HL-60/S4 (cell line): ENCODE results near the gene TAC4.
"Not testable (repeated sequence)": the region's sequence is repeated elsewhere in the genome, so short reads cannot be mapped to it uniquely, and the experiment has no call there.

Source experiments
- in situ Hi-C: fragments of 300-500 bp; cut with MboI; formaldehyde crosslinking; loops from 2 replicates; pipeline ENCODE4 v1.14.3; 2022; ENCODE audit warnings: low sequenced_read_pairs

The TAC4 gene

GRCh38 chr17:49846938-49847712, 744 bp downstream of the TAC4 start:
- in situ Hi-C loops: loop anchor here (5.0 to 10.0 kb wide), 2 partner anchors 142 to 280 kb away; partner anchors contain the start of gene SLC35B1

DNA sequence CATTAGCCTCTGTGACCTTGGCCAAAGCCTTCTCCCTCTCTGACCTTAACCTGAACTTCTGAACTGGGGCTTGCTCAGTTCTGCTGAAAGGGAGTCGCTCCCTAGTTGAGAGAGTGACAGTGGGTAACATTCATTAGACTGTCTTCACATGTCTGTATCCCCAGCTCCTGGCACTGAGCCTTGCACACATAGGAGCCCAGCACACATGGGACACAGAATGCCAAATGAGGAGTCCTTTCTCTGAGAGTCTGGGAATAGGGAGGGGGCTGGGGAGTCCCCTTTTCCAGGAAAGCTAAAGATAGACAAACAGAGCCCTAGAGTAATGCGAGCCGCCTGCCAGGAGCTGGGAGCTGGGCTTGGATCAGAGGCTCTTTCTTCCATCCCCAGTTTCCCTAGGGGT, 2.5 kb downstream of the TAC4 start:
- in situ Hi-C loops: loop anchor here (5.0 to 10.0 kb wide), 2 partner anchors 141 to 278 kb away; partner anchors contain the start of gene SLC35B1

GRCh38 chr17:49843774-49844350, 4.0 kb downstream of the TAC4 start:
- in situ Hi-C loops: loop anchor here (10.0 kb wide), 1 partner anchor 139 kb away; the partner anchor contains the start of gene SLC35B1

DNA sequence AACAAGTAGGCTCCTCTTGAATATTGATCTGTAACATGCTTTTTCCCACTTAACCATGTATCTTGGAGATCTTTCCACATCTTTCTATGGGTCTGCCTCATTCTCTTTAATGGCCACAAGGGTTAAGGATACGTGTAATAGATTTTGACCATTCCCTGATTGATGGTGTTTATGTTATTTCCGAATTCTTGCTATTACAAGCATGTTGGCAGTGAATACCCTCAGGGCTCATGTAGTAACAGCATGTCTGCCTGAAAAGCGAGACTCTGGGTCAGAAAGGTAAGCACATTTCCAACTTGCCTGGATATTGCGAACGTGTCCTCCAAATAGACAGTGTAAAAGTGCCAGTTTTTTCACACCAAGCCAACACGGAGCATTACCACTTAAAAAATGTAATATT, 5.0 kb downstream of the TAC4 start:
- in situ Hi-C loops: loop anchor here (10.0 kb wide), 1 partner anchor 138 kb away; the partner anchor contains the start of gene SLC35B1

DNA sequence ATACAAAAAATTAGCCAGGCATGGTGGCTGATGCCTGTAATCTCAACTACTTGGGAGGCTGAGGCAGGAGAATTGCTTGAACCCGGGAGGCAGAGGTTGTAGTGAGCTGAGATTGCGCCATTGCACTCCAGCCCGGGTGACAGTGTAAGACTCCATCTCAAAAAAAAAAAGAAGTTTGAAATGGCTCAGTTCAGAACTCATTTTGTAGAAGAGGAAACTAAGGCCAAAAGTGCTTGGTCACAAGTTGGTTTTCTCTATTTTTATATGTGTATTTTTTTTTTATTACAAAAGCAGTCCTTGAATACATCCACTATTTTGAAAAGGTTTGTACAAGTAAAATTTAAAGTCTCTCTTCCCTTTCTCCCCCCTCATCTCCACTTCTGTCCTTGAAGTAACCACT, 5.5 kb downstream of the TAC4 start:
- in situ Hi-C loops: loop anchor here (10.0 kb wide), 1 partner anchor 138 kb away; the partner anchor contains the start of gene SLC35B1

DNA sequence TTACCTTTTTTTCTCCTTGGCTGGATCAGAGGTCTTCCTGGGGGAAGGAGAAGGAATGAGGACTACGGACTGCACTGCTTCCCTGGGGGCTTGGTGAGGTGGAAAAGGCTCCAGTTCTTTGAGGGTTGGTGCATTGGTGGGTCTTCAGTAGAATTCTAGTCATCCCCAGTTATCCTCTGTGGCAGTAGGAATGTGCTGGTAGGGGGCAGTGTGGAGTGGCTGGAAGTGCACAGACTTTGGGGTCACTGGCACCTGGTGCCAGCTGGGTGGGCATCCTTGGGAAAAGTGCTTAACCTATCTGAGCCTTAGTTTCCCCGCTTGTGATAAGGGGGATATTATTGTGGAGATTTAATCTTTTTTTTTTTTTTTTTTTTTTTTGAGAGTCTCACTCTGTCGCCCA, 6.3 kb downstream of the TAC4 start:
- in situ Hi-C loops: loop anchor here (10.0 kb wide), 1 partner anchor 137 kb away; the partner anchor contains the start of gene SLC35B1

- in situ Hi-C loops: no loop called here
Observed at GRCh38 chr17:49839455-49839854, 8.4 kb downstream of the TAC4 start.

DNA sequence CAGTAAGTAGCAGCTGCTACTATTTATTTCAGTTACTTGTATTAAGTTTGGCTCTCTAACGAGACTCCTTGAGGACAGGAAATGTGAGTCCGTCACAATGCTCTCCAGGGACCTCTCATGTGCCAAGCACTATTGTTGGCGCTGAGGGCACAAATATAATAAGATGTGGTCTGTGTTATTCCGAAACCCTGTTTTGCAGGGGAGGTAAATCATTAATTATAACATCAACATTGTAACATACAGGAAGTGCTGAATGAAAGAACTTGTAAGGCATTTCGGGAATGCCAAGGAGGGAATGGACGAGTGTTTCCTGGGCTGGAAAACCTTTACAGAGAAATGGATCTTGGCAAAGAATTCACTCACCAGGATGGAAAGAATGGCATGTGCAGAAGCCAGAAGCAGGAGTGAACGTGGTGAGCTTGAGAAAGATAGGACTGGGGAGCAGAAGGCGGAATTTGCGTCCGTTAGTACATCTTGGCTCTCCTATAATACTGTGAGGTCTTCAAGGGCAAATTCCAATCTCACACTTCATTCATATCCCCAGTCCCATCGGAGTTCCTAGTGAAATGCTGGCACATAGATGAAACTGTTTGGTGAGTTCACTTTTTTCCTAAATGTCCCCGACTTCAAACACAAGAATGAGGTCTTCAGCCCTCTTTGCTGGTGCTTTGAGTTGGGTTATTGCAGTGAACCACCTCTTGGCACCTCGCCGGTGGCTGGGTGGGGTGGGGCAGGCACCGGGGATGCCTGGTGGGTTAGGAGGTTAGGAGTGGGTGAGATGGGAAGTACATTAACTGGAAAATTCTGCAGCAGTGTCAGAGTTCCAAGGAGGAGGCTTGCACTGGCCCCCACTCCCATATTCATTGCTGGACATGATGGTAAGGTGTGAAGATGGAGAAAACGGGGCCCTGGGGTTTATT, 11.5 kb downstream of the TAC4 start:
- in situ Hi-C loops: no loop called here

GRCh38 chr17:49835472-49835871, 12.4 kb downstream of the TAC4 start:
- in situ Hi-C loops: no loop called here

DNA sequence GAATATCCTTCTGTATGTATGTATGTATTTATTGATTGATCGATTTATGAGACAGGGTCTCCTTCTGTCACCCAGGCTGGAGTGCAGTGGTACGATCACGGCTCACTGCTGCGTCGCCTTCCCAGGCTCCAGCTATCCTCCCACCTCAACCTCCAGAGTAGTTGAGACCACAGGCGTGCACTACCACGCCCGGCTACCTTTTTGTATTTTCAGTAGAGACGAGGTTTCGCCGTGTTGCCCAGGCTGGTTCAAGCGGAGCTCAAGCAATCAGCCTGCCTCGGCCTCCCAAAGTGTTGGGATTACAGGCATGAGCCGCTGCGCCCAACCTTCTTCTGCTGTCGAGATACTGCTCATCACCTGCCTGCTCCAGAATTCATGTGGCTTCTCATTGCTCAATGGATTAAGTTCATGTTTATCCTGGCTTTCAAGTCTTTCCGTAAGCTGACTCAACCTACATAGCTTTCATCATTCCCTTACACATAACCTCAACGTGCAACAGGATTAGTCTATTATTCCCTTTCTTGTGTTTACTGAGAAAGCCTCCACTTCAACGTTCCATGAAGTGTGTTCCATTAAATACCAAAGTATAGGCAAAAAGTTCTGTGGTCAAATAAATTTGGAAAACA, 13.6 kb downstream of the TAC4 start:
- in situ Hi-C loops: no loop called here

- in situ Hi-C loops: no loop called here
Observed at GRCh38 chr17:49832840-49833599, 14.8 kb downstream of the TAC4 start.

DNA sequence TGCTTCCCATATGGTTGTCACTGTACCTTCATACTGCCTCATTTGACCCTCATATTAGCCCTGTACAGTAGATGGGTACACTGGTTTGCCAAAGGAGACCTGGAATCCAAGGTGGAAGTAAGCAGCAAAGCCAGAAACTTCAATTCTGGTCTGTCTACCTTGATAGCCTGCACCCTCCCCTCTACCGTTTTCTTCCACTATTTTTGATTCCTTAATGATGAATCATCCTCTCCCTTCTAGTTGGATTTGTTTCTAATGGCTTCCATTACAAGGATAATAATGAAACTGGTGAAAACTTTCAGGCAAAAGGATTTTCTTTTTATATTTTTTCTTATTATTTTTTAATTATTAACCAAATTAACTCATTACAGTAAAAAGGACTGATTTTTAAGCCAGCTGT, 17.3 kb downstream of the TAC4 start:
- in situ Hi-C loops: no loop called here

GRCh38 chr17:49829026-49829425, 18.8 kb downstream of the TAC4 start:
- in situ Hi-C loops: no loop called here

DNA sequence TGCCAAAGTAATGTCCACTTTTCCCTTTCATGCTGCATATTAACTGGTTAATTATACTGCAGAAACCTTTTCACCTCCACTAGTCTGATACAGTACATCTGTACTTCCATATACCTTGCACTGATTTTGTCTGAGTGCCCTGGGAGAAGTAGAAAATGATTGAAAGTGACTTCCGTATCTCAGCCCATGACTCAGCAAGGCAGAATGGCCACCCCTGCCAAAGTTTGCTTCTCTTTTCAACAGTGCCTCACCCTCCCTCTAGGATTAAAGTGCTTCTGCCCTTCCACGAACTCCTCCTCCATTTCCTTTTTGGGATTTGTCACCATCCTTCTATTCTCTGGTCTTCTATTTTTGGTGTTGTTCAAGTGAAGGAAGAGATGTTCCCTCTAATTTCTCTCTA, 19.5 kb downstream of the TAC4 start:
- in situ Hi-C loops: not testable (repeated sequence)

DNA sequence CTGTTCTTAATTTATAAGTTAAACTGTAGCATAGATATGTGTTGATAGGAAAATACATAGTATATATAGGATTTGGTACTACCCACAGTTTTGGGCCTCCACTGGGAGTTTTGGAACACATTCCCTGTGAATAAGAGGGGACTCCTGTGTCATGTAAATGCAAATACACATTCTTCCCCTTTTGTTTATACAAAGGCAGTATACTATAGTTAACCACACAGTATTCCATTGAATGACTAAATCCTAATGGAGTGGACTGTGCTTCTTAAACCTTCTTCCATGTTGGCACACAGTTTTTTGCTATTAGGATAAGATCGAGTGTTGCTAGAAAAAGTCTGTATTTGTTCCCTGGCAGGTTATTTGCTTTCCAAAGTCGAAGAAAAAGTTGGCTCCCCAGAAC, 22.2 kb downstream of the TAC4 start:
- in situ Hi-C loops: no loop called here

DNA sequence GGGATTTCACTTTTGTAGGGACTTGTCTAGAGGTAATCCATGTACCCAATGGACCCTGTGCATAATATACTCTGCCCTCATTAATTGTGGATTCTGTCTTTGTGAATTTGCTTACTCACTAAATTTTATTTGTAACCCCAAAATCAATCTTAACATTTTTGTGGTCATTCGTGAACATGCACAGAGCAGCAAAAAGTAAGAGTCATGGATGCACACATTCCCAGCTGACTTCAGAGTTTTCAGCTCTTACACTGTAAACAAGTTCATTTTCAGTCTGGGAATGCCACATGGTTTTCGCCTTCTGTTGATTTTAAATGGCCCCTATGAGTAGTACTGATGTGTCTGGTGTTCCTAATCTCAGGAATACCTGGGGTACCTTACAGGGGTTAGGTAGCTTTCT, 24.3 kb downstream of the TAC4 start:
- in situ Hi-C loops: no loop called here

DNA sequence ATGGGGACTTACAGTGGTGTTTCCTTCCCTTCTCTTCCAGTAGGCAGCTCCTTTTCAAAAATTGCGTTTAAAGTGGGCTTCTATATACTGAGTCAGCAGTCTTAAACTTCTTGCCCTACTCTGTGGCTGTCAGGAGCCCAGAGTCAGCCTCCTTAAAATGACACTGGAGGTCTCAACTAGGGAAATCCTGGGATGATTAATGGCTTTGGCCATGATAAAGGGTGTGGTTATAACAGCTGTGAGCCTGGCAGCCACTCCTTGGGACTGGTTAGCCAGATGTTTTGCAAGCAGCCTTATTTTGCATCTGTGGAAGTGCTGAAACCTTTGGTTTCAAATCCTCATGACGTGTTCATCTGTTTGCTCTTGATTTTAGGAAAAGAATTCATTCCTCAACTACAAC, 25.0 kb downstream of the TAC4 start:
- in situ Hi-C loops: no loop called here

DNA sequence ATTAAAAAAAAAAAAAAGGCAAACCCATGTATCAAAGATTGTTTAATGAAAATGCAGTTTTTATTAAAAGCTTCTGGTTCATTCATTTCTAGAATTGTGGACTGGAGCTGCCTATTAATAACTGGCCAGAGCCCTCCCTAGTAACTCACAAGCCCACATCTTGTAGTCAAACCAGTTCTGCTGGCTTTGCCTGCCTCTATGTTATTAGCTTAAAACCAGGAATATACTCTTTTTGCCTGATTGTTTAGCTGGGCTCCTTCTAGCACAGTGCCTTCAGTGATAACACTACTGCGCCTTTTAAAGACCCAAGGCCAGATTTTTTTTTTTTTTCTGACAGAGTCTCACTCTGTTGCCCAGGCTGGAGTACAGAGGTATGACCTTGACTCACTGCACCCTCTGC, 26.0 kb downstream of the TAC4 start:
- in situ Hi-C loops: no loop called here

GRCh38 chr17:49821466-49821865, 26.4 kb downstream of the TAC4 start:
- in situ Hi-C loops: no loop called here

- in situ Hi-C loops: no loop called here
Observed at GRCh38 chr17:49820773-49821172, 27.1 kb downstream of the TAC4 start.
